ENCODE results near the gene WDFY3. TPM values are rescaled to one million over a fixed set of nuclear protein-coding genes. Genes with fewer than 3 reads are reported as not detected.

Gene WDFY3
- 23.7 TPM for polyA plus RNA-seq (2013, experiment 1 of 2)
- 23.9 TPM for polyA plus RNA-seq (2013, experiment 2 of 2)

GRCh38 chr4:84966382-84967242 lies at the start of gene WDFY3:
WDFY3 (minus strand) TSS chr4:84966690; CDS start chr4:84860591, 106,099 bp downstream.
- Histone ChIP-seq H3K56ac (ENCODE audit: low read length) (peak within 1 kb of the TSS; percentile 96), H3K27me3 (ENCODE audit: insufficient read depth, low read length, poor library complexity) (no peaks in the 10 kb centered on the region), H4K5ac (ENCODE audit: low read length) (no peak within 1 kb of the TSS), H3K4me2 (ENCODE audit: low read length) (peak within 1 kb of the TSS; percentile 59), H4K8ac (ENCODE audit: low read depth, low read length) (peak within 1 kb of the TSS; percentile 5), H3K79me1 (ENCODE audit: low read length) (no peaks in the 10 kb centered on the region), H2BK120ac (ENCODE audit: low read depth, low read length) (peak within 1 kb of the TSS; percentile 85), H3K4me1 (ENCODE audit: control insufficient read depth, low read depth, low read length) (no peaks in the 10 kb centered on the region), H2BK5ac (ENCODE audit: low read length) (peak within 1 kb of the TSS; percentile 74), H3K4me3 (ENCODE audit: low read length) (peak within 1 kb of the TSS; percentile 14), H3K27ac (ENCODE audit: low read depth, low read length) (peak within 1 kb of the TSS; percentile 99), H3K4ac (ENCODE audit: low read depth, low read length) (peak within 1 kb of the TSS; percentile 91), H3K9ac (ENCODE audit: low read length) (peak within 1 kb of the TSS; percentile 89), H3K18ac (ENCODE audit: low read length) (peak within 1 kb of the TSS; percentile 97), H3K23ac (ENCODE audit: low read length) (no peak within 1 kb of the TSS), H2BK15ac (replicated peaks; ENCODE audit: low read depth) (no peak within 1 kb of the TSS), H3K36me3 (ENCODE audit: control insufficient read depth, insufficient read depth, low read length) (no peaks in the 10 kb centered on the region), H2AK5ac (ENCODE audit: low read length) (no peak within 1 kb of the TSS), H3K79me2 (ENCODE audit: control insufficient read depth, insufficient read depth, low read length) (peaks cover 28% of the 10 kb centered on the region)
- peak; percentile 96 for DNase-seq
- WGBS (ENCODE audit: extremely low coverage, insufficient coverage, low lambda C conversion rate), result no CpG with 5 or more reads among the region's 58 CpGs

GRCh38 chr4:85005865-85006377 lies 39.4 kb upstream of the WDFY3 start:
- no peak overlapping the region for H3K4me3 ChIP-seq (ENCODE audit: low read length)
- no peaks in the 10 kb centered on the region for H3K79me2 ChIP-seq (ENCODE audit: control insufficient read depth, insufficient read depth, low read length)
- no peak overlapping the region for H3K4me2 ChIP-seq (ENCODE audit: low read length)
- no peaks in the 10 kb centered on the region for H3K36me3 ChIP-seq (ENCODE audit: control insufficient read depth, insufficient read depth, low read length)
- H3K56ac ChIP-seq (ENCODE audit: low read length), result no peak overlapping the region
- H2BK120ac ChIP-seq (ENCODE audit: low read depth, low read length), result no peak overlapping the region
- no peak overlapping the region for H2AK5ac ChIP-seq (ENCODE audit: low read length)
- no peak overlapping the region for H3K18ac ChIP-seq (ENCODE audit: low read length)
- no peak overlapping the region for H4K8ac ChIP-seq (ENCODE audit: low read depth, low read length)
- no peak overlapping the region for H3K9ac ChIP-seq (ENCODE audit: low read length)
- no peak overlapping the region for H2BK5ac ChIP-seq (ENCODE audit: low read length)
- no peak overlapping the region for H3K4ac ChIP-seq (ENCODE audit: low read depth, low read length)
- H2BK15ac ChIP-seq (replicated peaks; ENCODE audit: low read depth), result no peak overlapping the region
- no peaks in the 10 kb centered on the region for H3K27me3 ChIP-seq (ENCODE audit: insufficient read depth, low read length, poor library complexity)
- H3K4me1 ChIP-seq (ENCODE audit: control insufficient read depth, low read depth, low read length), result no peaks in the 10 kb centered on the region
- H3K23ac ChIP-seq (ENCODE audit: low read length), result no peak overlapping the region
- no peak for DNase-seq
- H3K27ac ChIP-seq (ENCODE audit: low read depth, low read length), result no peak overlapping the region
- WGBS (ENCODE audit: extremely low coverage, insufficient coverage, low lambda C conversion rate), result no CpG with 5 or more reads among the region's 2 CpGs
- H3K79me1 ChIP-seq (ENCODE audit: low read length), result no peaks in the 10 kb centered on the region
- no peak overlapping the region for H4K5ac ChIP-seq (ENCODE audit: low read length)

- H3K4me1 ChIP-seq (ENCODE audit: control insufficient read depth, low read depth, low read length), result no peaks in the 10 kb centered on the region
- H4K8ac ChIP-seq (ENCODE audit: low read depth, low read length), result no peak overlapping the region
- H2BK15ac ChIP-seq (replicated peaks; ENCODE audit: low read depth), result no peak overlapping the region
- H2BK5ac ChIP-seq (ENCODE audit: low read length), result no peak overlapping the region
- no peaks in the 10 kb centered on the region for H3K27me3 ChIP-seq (ENCODE audit: insufficient read depth, low read length, poor library complexity)
- no peak overlapping the region for H3K4me3 ChIP-seq (ENCODE audit: low read length)
- no peak overlapping the region for H4K5ac ChIP-seq (ENCODE audit: low read length)
- no peak overlapping the region for H3K9ac ChIP-seq (ENCODE audit: low read length)
- 100% methylated on average over 2 of the region's 3 CpGs for WGBS (ENCODE audit: extremely low coverage, insufficient coverage, low lambda C conversion rate)
- no peak for DNase-seq
- H3K4me2 ChIP-seq (ENCODE audit: low read length), result no peak overlapping the region
- no peak overlapping the region for H3K18ac ChIP-seq (ENCODE audit: low read length)
- H3K79me2 ChIP-seq (ENCODE audit: control insufficient read depth, insufficient read depth, low read length), result no peaks in the 10 kb centered on the region
- no peak overlapping the region for H2AK5ac ChIP-seq (ENCODE audit: low read length)
- no peak overlapping the region for H3K27ac ChIP-seq (ENCODE audit: low read depth, low read length)
- H3K23ac ChIP-seq (ENCODE audit: low read length), result no peak overlapping the region
- H3K56ac ChIP-seq (ENCODE audit: low read length), result no peak overlapping the region
- H2BK120ac ChIP-seq (ENCODE audit: low read depth, low read length), result no peak overlapping the region
- no peak overlapping the region for H3K4ac ChIP-seq (ENCODE audit: low read depth, low read length)
- H3K36me3 ChIP-seq (ENCODE audit: control insufficient read depth, insufficient read depth, low read length), result no peaks in the 10 kb centered on the region
- no peaks in the 10 kb centered on the region for H3K79me1 ChIP-seq (ENCODE audit: low read length)
Measured at GRCh38 chr4:85000343-85000742, 33.9 kb upstream of the WDFY3 start.

- DNase-seq, result peak; percentile 96
- WGBS (ENCODE audit: extremely low coverage, insufficient coverage, low lambda C conversion rate), result no CpG with 5 or more reads among the region's 3 CpGs
- no peak overlapping the region for H4K8ac ChIP-seq (ENCODE audit: low read depth, low read length)
- no peak overlapping the region for H2AK5ac ChIP-seq (ENCODE audit: low read length)
- H3K4me1 ChIP-seq (ENCODE audit: control insufficient read depth, low read depth, low read length), result no peaks in the 10 kb centered on the region
- no peak overlapping the region for H3K4me3 ChIP-seq (ENCODE audit: low read length)
- no peaks in the 10 kb centered on the region for H3K79me1 ChIP-seq (ENCODE audit: low read length)
- no peak overlapping the region for H3K4ac ChIP-seq (ENCODE audit: low read depth, low read length)
- H2BK15ac ChIP-seq (replicated peaks; ENCODE audit: low read depth), result no peak overlapping the region
- H2BK120ac ChIP-seq (ENCODE audit: low read depth, low read length), result no peak overlapping the region
- no peak overlapping the region for H2BK5ac ChIP-seq (ENCODE audit: low read length)
- no peaks in the 10 kb centered on the region for H3K79me2 ChIP-seq (ENCODE audit: control insufficient read depth, insufficient read depth, low read length)
- no peak overlapping the region for H3K23ac ChIP-seq (ENCODE audit: low read length)
- no peaks in the 10 kb centered on the region for H3K27me3 ChIP-seq (ENCODE audit: insufficient read depth, low read length, poor library complexity)
- H3K4me2 ChIP-seq (ENCODE audit: low read length), result no peak overlapping the region
- no peak overlapping the region for H3K9ac ChIP-seq (ENCODE audit: low read length)
- no peaks in the 10 kb centered on the region for H3K36me3 ChIP-seq (ENCODE audit: control insufficient read depth, insufficient read depth, low read length)
- no peak overlapping the region for H3K27ac ChIP-seq (ENCODE audit: low read depth, low read length)
- H3K18ac ChIP-seq (ENCODE audit: low read length), result no peak overlapping the region
- no peak overlapping the region for H3K56ac ChIP-seq (ENCODE audit: low read length)
- no peak overlapping the region for H4K5ac ChIP-seq (ENCODE audit: low read length)
Measured at GRCh38 chr4:84995386-84995785, 28.9 kb upstream of the WDFY3 start.

- DNase-seq, result peak; percentile 88
Measured at GRCh38 chr4:84994280-84994679, 27.8 kb upstream of the WDFY3 start.

More at GRCh38 chr4:84994280-84994679, 27.8 kb upstream of the WDFY3 start:
- no peak overlapping the region for H2AK5ac ChIP-seq (ENCODE audit: low read length)
- H3K27me3 ChIP-seq (ENCODE audit: insufficient read depth, low read length, poor library complexity), result no peaks in the 10 kb centered on the region
- no peak overlapping the region for H3K18ac ChIP-seq (ENCODE audit: low read length)
- H3K4me3 ChIP-seq (ENCODE audit: low read length), result no peak overlapping the region
- no peak overlapping the region for H3K56ac ChIP-seq (ENCODE audit: low read length)
- no CpG with 5 or more reads among the region's 3 CpGs for WGBS (ENCODE audit: extremely low coverage, insufficient coverage, low lambda C conversion rate)
- H3K4me2 ChIP-seq (ENCODE audit: low read length), result no peak overlapping the region
- H3K79me1 ChIP-seq (ENCODE audit: low read length), result no peaks in the 10 kb centered on the region
- no peak overlapping the region for H4K8ac ChIP-seq (ENCODE audit: low read depth, low read length)
- no peak overlapping the region for H3K4ac ChIP-seq (ENCODE audit: low read depth, low read length)
- no peak overlapping the region for H2BK120ac ChIP-seq (ENCODE audit: low read depth, low read length)
- no peak overlapping the region for H4K5ac ChIP-seq (ENCODE audit: low read length)
- H3K36me3 ChIP-seq (ENCODE audit: control insufficient read depth, insufficient read depth, low read length), result no peaks in the 10 kb centered on the region
- H2BK5ac ChIP-seq (ENCODE audit: low read length), result no peak overlapping the region
- no peak overlapping the region for H3K9ac ChIP-seq (ENCODE audit: low read length)
- H3K79me2 ChIP-seq (ENCODE audit: control insufficient read depth, insufficient read depth, low read length), result no peaks in the 10 kb centered on the region
- H3K27ac ChIP-seq (ENCODE audit: low read depth, low read length), result no peak overlapping the region
- no peaks in the 10 kb centered on the region for H3K4me1 ChIP-seq (ENCODE audit: control insufficient read depth, low read depth, low read length)
- no peak overlapping the region for H2BK15ac ChIP-seq (replicated peaks; ENCODE audit: low read depth)
- no peak overlapping the region for H3K23ac ChIP-seq (ENCODE audit: low read length)
